Stomach (tissue), 9 donors: ENCODE results near the gene DLG2. TPM values are rescaled to one million over a fixed set of nuclear protein-coding genes. Genes with fewer than 3 reads are reported as not detected.
"Not testable (repeated sequence)": the region's sequence is repeated elsewhere in the genome, so short reads cannot be mapped to it uniquely, and the experiment has no call there.

Experiments used
- DNase-seq, 2 donors: peaks; one replicate each; pipeline versions ENCODE4 v3.0.0 to v3.0.0-alpha.2; 2013 to 2019
- H3K27ac ChIP-seq, 5 donors: fragments of 200-600 bp in 4 of 5; sonication (generic) in 4 of 5; one replicate each; pipeline ENCODE4 v1.5.1; 2013 to 2019; ENCODE audit warnings: mild to moderate bottlenecking in 1 of 5, moderate library complexity in 1 of 5
- H3K27me3 ChIP-seq, 3 donors: fragments of 200-600 bp; sonication (generic); one replicate each; pipeline ENCODE4 v1.5.1; 2017 to 2019; ENCODE audit warnings: mixed run types in 1 of 3
- H3K36me3 ChIP-seq, 4 donors: fragments of 200-600 bp; sonication (generic); 1 replicate in 3 of 4; 2 replicates in 1 of 4; pipeline ENCODE4 v1.5.1; 2016 to 2019
- H3K4me1 ChIP-seq, 4 donors: fragments of 200-600 bp; sonication (generic); one replicate each; pipeline ENCODE4 v1.5.1; 2016 to 2019
- H3K4me3 ChIP-seq, 4 donors: fragments of 200-600 bp; sonication (generic) in 3 of 4; one replicate each; pipeline ENCODE4 v1.5.1; 2016 to 2019; ENCODE audit warnings: mild to moderate bottlenecking in 1 of 4
- H3K9me3 ChIP-seq, 4 donors: fragments of 200-600 bp; sonication (generic); one replicate each; pipeline ENCODE4 v1.5.1; 2016 to 2019
- EP300 ChIP-seq: sonication (generic); formaldehyde crosslinking; IDR thresholded peaks from one replicate; pipeline ENCODE4 v1.6.1; 2017; ENCODE audit warnings: antibody characterized with exemption
- POLR2A ChIP-seq, 4 donors: fragments of 450-650 bp; IDR thresholded peaks; one replicate each; pipeline ENCODE4 v1.6.1; 2016; ENCODE audit warnings: antibody characterized with exemption in 4 of 4, control low read depth in 2 of 4, mild to moderate bottlenecking in 1 of 4, moderate library complexity in 1 of 4
- POLR2AphosphoS5 ChIP-seq, 3 donors: sonication (generic); formaldehyde crosslinking; IDR thresholded peaks; one replicate each; pipeline ENCODE4 v1.6.1; 2016; ENCODE audit warnings: antibody characterized with exemption in 3 of 3
- WGBS, 5 donors: extraction: QIAGEN DNeasy Blood & Tissue Kit in 3 of 5; methylation state at CpG; one replicate each; pipeline versions ENCODE4 v1.1.5 to v1.1.7; 2013 to 2018; 5-methylcytosine and 5-hydroxymethylcytosine counted together
- intact Hi-C: fragments of 100-400 bp; cut with DNase I; formaldehyde crosslinking; loops from one replicate; pipeline ENCODE4 v1.15.1; 2023; ENCODE audit warnings: low total_unique reads
- polyA plus RNA-seq, 3 donors: library from polyadenylated mRNA; stranded (reverse); fragments of 200-250 nt; gene quantifications; one replicate each; pipeline ENCODE4 v1.2.3, GENCODE V29; 2013
- total RNA-seq, 5 donors: library from RNA; depleted of rRNA; stranded (reverse); fragments of >200 nt; gene quantifications; one replicate each; pipeline versions ENCODE4 v1.1.0 to v1.2.3, GENCODE V29; 2014 to 2016
- TF ChIP-seq, protein P1 (sequence below), 7 experiments: fragments of 450-650 bp in 4 of 7; fragments of 200-600 bp in 3 of 7; sonication (generic) in 3 of 7; IDR thresholded peaks; one replicate each; pipeline ENCODE4 v1.5.1; 2016 to 2019; ENCODE audit warnings: antibody characterized with exemption in 7 of 7, control low read depth in 2 of 7, mild to moderate bottlenecking in 1 of 7
- donor health status: healthy with polysubstance abuse.
- donor health status: Bipolar disorder and iron deficiency.
- donor health status: healthy.

DLG2 gene
- total and polyA plus RNA-seq, 8 donors: 1.3 to 19.1 (median 3.5) TPM

DNA sequence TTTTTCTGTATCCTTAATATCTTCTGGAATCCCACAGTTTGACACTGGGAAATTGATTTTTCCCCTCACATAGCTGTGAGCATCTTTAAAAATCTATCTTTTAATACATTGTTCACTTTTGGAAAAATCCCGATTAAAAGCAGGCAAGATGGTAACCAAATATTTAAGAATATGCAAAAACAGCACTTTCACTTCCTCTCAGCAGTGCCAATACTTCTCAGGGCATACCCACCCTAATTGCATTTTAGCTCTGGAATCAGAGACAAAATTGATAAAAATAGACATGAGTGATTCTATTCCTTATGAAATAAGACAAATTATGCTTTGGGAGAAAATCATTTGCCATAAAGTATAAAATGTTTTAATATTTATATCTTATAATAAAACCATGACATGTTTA is 2172.5 kb downstream of the DLG2 start:
- Histone ChIP-seq H3K36me3 (no peaks in the 10 kb centered on the region), H3K9me3 (no peaks in the 10 kb centered on the region), H3K4me1 (no peaks in the 10 kb centered on the region), H3K27me3 (no peaks in the 10 kb centered on the region), H3K27ac (no peak overlapping the region), H3K4me3 (no peak overlapping the region)
- WGBS, 5 donors: 69 to 88% (median 76%) methylated on average over 1 of the region's 1 CpG
- intact Hi-C loops: no loop called here
- DNase-seq: no peak
- TF ChIP-seq POLR2A (IDR thresholded peaks at IDR 0.05) (no peak), EP300 (no peak), POLR2AphosphoS5 (IDR thresholded peaks at IDR 0.05) (no peak)
- TF ChIP-seq, protein P1, sequence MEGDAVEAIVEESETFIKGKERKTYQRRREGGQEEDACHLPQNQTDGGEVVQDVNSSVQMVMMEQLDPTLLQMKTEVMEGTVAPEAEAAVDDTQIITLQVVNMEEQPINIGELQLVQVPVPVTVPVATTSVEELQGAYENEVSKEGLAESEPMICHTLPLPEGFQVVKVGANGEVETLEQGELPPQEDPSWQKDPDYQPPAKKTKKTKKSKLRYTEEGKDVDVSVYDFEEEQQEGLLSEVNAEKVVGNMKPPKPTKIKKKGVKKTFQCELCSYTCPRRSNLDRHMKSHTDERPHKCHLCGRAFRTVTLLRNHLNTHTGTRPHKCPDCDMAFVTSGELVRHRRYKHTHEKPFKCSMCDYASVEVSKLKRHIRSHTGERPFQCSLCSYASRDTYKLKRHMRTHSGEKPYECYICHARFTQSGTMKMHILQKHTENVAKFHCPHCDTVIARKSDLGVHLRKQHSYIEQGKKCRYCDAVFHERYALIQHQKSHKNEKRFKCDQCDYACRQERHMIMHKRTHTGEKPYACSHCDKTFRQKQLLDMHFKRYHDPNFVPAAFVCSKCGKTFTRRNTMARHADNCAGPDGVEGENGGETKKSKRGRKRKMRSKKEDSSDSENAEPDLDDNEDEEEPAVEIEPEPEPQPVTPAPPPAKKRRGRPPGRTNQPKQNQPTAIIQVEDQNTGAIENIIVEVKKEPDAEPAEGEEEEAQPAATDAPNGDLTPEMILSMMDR (IDR thresholded peaks at IDR 0.05): no peak

DNA sequence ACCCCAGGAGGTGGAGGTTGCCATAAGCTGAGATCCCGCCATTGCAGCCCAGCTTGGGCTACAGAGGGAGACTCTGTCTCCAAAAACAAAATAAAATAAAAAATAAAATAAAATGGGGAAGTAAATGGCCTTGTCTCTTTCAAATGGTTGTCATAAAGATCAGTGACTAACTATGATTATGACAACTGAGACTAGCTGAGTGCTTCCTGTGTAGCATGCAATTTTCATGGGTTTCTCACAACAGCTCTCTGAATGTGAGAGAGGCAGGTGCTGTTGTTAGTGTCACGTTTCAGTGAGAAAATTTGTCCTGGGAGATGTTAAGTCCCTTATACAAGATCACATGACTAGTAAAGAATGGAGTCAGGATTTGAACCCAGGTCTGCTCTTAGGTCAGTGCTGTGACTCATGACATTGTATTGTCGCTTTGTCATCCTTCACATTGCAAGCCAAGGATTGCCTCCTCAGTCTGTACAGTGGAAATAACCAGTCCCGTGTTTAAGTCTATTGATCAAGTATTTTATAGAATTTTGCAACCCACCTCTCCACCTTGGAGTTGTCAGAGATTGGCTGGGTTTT is 2177.7 kb downstream of the DLG2 start:
- TF ChIP-seq POLR2AphosphoS5 (IDR thresholded peaks at IDR 0.05) (no peak), POLR2A (IDR thresholded peaks at IDR 0.05) (no peak), EP300 (no peak)
- TF ChIP-seq, protein P1 (IDR thresholded peaks at IDR 0.05): no peak
- Histone ChIP-seq H3K9me3 (no peaks in the 10 kb centered on the region), H3K27me3 (no peaks in the 10 kb centered on the region), H3K36me3 (no peaks in the 10 kb centered on the region), H3K27ac (no peak overlapping the region), H3K4me3 (no peak overlapping the region), H3K4me1 (no peaks in the 10 kb centered on the region)
- DNase-seq: no peak
- WGBS, 5 donors: 84 to 90% (median 87%) methylated on average over 4 of the region's 4 CpGs
- intact Hi-C loops: no loop called here

DNA sequence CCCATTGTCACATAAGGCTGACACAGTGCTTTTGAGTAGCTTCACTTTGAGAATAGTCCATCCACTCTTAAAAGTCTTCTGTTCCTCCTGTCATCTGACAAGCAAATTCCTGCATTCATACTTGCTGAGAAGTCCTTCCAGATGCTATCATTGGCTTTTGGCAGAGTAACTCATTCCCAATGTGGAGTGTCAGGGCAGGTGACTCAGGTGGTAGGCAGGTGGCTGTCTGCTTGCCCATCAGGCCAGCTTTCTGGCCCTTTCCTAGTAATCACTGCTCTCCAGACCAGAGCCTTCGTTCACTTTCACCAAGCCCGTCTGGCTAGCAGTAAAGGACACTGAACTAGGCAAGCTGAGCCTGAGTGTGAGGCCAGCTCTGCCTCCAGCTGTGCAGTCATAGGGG is 2178.5 kb downstream of the DLG2 start:
- no peak for DNase-seq
- no peak overlapping the region for H3K27ac ChIP-seq
- H3K9me3 ChIP-seq: no peaks in the 10 kb centered on the region
- H3K4me3 ChIP-seq: no peak overlapping the region
- whole genome bisulfite sequencing, 5 donors: 87 to 99% (median 93%) methylated on average over 2 of the region's 2 CpGs
- H3K36me3 ChIP-seq: no peaks in the 10 kb centered on the region
- no peaks in the 10 kb centered on the region for H3K4me1 ChIP-seq
- intact Hi-C loops: no loop called here
- TF ChIP-seq POLR2A (IDR thresholded peaks at IDR 0.05): no peak
- TF ChIP-seq POLR2AphosphoS5 (IDR thresholded peaks at IDR 0.05): no peak
- TF ChIP-seq EP300: no peak
- TF ChIP-seq, protein P1 (IDR thresholded peaks at IDR 0.05): no peak
- no peaks in the 10 kb centered on the region for H3K27me3 ChIP-seq

DNA sequence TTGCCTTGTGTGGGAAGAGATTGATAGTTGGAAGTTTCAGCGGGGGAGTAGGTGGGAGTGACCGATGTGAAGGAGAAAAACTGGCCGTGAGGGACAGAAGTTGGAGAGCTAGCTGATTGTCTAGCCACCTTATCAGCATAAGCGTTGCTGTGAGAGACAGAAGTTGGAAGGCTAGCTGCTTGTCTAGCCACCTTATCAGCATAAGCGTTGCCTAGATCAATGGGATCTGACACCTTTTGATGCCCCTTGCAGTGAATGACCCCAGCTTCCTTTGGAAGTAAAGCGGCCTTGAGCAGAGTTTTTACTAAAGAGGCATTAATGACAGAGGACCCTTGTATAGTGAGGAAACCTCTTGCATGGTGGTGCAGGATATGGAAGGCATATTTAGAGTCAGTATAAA is 2183.3 kb downstream of the DLG2 start:
- DNase-seq, intact Hi-C loops, H3K36me3 ChIP-seq, H3K27ac ChIP-seq, H3K4me1 ChIP-seq, H3K27me3 ChIP-seq, H3K4me3 ChIP-seq, H3K9me3 ChIP-seq: not testable (repeated sequence)
- WGBS, 5 donors: 29 to 53% (median 49%) methylated on average over 6 of the region's 6 CpGs

DNA sequence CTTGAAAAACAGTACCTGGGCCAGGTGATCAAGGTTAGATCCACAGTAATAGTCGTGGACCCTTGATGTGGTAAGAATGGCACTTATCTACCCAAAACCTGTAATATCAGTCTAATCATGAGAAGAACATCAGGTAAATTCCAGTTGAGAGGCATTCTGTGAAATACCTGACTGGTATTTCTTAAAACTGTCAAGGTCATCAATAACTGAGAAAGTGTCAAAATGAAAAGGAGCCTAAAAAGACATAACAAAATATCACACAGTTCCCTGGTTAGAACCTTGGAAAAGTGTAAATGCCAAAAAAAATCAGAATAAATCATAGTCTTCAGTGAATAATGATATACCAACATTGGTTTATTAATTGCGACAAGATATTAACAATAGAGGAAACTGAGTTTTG is 2185.5 kb downstream of the DLG2 start:
- WGBS, 5 donors: 75 to 82% (median 75%) methylated on average over 2 of the region's 2 CpGs
- TF ChIP-seq POLR2A (IDR thresholded peaks at IDR 0.05) (no peak), POLR2AphosphoS5 (IDR thresholded peaks at IDR 0.05) (no peak), EP300 (no peak)
- TF ChIP-seq, protein P1 (IDR thresholded peaks at IDR 0.05): no peak

More for the DNA sequence above, 2185.5 kb downstream of the DLG2 start:
- DNase-seq: no peak
- Histone ChIP-seq H3K9me3 (no peaks in the 10 kb centered on the region), H3K27ac (no peak overlapping the region), H3K27me3 (no peaks in the 10 kb centered on the region), H3K4me3 (no peak overlapping the region), H3K36me3 (no peaks in the 10 kb centered on the region), H3K4me1 (no peaks in the 10 kb centered on the region)
- intact Hi-C loops: no loop called here
